Brain pericyte (primary cell): ENCODE measurements around the gene GPR137B.
A peak's percentile ranks its signal among the peaks of the same experiment; 100 is the strongest.
"Not testable (repeated sequence)": the region's sequence is repeated elsewhere in the genome, so short reads cannot be mapped to it uniquely, and the experiment has no call there.

Experiments used
- DNase-seq: peaks from one replicate; pipeline ENCODE4 v3.0.0-alpha.2; 2012; ENCODE audit warnings: low read depth, low spot score

The GPR137B gene

GRCh38 chr1:236159704-236160539, 17.6 kb downstream of the GPR137B start:
- no peak for DNase-seq

DNA sequence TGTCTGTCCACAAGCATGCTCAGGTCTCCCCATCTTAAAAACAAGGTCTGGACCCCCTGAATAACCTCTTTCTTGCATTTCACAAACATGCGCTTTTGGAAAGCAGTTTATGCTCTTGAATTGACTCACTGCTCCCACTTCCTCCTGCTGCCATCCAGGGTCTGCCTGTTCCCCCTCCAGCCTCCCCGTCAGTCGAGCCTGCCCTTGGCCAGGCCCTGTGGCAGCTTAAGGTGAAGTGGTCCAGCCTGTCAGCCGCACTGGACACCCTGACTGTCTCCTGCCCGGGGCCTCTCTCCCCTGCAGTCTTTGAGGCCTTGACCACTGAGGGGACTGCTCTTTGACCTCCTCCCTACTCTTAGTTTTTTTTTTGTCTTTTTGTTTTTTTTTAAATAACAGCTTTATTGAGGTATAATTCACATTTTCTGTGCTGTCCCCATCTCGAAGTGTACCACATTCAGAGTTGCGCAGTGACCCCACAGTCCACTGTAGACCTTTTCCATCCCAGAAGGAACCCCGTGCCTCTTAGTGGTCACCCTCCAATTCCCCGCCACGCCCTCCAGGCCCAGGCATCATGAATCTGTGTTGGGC, 18.3 kb downstream of the GPR137B start:
- no peak for DNase-seq

DNA sequence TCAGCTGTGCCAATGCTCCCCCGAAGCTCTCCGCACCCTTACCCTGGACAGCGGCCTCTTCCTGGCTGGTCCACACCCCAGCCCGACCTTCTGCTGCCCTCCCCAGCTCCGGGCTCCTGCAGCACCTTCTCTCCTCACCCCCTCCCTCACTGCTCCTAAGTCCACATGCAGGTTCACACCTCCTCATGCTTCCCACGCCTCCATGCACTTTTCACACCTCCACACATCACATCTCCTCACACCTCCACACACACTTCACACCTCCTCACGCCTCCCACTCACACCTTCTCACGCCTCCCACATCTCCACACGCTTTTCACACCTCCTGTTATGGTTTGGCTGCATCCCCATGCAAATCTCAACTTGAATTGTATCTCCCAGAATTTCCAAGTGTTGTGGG, 18.9 kb downstream of the GPR137B start:
- no peak for DNase-seq

- not testable (repeated sequence) for DNase-seq
Measured at GRCh38 chr1:236161755-236162154, 19.4 kb downstream of the GPR137B start.

- DNase-seq: no peak
Measured at GRCh38 chr1:236163463-236164153, 21.3 kb downstream of the GPR137B start.

DNA sequence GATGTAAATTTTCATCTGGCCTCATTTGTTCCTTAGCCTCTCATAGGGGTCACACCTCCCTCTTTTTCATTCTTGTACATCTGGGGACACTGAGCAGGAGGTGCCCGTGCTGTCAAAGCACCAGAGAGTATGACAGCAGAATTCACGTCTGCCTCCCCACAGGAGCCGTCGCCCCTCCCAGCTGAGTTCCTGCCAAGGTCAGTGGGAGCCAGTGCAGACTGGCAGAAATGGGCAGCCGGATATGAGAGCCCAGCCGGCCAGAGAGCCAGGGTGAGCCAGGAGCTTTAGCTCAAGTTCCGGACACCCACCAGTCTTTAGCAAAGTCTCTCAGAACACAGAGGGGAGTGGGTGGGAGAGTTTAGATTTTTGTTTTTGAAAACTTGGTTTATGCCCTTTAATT, 21.9 kb downstream of the GPR137B start:
- no peak for DNase-seq

DNA sequence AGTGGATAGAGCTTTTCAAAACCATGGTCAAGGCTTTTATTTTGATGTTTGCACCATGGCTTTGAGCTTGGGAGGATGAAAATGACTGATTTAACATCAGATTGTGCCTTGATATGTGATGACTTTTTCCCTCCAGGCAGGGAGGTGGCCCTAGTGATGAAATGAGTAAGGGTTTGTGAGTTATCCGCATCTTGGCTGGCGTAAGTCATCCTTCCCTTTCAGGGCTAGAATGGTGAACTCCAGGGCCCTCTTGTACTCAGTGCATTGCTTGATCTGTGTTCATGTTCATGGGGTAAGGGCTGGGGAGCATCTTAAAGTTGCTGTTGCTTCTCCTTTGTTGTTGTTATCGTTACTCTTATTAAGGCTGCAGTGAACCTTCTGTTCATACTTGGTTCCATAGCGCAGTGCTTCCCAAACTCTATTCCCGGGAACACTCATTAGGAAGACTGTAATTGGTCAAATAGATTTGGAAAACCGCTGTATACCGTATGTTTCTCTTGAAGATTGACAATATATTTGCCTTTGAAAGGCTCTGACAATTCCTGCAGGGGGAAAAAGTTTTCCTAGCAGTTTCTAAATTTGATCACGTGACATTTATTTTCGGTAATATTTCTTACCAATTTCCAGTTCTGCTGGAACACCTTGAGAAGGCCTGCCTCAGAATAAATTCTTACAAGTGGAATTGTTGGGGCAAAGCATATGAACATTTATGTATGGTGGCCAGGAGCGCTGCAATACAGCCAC, 23.1 kb downstream of the GPR137B start:
- DNase-seq: no peak

DNA sequence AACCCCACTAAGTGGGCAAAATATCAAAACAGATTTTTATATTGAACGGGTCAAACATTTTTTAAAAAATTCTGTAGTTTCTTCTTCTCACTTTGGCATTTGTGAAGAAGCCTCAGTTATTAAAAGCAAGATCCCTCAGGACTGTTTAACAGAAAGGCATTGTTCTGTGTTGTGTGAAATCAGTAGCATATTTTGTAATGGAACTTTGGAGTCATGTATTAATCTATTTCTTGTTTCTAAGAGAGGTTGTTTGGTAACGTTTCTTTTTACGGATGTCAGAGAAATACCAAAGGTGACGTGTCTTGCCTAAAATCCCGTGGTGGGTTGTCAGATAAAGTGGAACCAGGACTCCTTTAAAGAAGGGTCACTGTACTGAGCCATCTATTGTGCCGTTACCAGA, 23.7 kb downstream of the GPR137B start:
- no peak for DNase-seq

- no peak for DNase-seq
Measured at GRCh38 chr1:236167154-236167553, 24.8 kb downstream of the GPR137B start.

GRCh38 chr1:236167578-236167977, 25.2 kb downstream of the GPR137B start:
- DNase-seq: no peak

DNA sequence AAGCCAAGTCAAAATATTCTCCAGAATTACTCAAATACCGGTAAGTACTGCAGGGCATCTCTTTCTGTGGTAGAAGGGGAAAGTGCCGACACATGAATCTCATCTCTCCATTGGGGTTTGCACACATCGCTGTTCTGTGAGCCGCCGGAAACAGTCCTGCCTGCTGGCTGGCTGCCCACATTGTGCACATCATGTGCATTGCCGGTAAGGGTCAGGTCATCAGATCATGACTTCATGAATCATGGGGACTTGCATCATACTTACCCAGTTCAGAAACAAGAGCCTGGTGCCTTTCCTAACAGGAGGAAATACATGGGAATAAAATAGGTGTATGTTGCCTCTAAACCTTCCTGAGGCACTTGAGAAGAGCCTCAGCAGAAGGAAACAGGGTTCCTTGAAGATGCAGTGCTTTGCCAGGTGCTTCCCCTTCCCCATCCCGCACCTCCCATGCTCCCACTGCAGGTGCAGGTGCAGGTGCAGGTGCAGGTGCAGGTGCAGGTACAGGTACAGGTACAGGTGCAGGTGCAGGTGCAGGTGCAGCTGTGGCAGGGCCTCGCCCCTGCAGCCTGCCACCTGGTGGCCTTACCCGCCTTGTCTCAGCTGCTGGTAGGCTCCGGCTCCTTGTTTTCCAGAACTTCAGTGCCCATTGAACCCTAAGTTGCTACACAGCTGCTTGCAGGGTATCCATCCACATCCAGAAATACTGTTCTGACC, 26.5 kb downstream of the GPR137B start:
- DNase-seq: peak; percentile 29

DNA sequence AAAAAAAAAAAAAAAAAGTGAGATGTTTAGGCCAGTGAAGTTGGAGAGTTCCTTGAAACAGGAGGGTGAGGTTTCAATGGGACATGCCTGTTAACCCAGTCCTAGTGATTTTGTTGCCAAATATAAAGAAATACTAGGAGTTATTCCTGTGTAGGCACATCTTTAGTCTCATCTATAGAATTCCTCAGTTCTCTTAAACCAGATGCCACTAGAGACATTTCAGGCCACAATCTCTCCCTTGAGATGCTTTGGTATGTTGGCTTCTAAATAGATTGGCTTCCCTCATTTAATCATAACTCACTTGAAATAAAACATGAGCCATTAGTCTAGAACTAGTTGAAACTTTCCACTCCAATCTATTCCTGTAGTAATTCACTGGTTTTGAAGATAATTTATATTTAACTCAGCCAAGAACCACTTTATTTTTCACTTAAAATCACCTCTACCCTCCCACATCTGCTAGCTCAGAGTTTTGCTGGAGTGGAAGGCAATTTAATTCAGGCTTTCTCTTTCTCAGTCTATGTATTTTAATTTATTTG, 29.8 kb downstream of the GPR137B start:
- no peak for DNase-seq

DNA sequence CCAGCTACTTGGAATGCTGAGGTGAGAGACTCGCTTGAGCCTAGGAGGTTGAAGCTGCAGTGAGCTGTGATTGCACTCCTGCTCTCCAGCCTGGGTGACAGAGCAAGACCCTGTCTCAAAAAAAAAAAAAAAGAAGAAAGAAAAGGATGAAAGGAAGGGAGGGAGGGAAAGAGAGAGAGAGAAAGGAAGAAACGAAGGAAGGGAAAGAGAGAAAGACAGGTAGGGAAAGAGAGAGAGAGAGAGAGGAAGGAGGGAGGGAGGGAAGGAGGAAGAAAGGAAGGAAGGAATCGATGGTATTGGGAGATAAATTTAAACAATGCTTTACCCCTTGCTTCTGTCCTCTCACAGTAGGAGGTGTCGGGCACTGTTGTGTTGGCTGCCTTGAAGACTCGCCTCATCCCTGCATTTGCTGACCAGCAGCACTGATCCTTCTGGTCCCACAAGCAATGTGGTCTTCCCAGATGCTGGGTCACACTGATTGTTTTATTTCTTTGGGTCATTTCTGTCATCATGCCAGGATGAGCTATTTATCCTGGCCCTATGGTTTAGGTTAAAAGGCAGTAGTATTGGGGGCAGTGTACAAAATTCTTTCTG, 30.9 kb downstream of the GPR137B start:
- DNase-seq: no peak

GRCh38 chr1:236175642-236176336, 33.5 kb downstream of the GPR137B start:
- no peak for DNase-seq

DNA sequence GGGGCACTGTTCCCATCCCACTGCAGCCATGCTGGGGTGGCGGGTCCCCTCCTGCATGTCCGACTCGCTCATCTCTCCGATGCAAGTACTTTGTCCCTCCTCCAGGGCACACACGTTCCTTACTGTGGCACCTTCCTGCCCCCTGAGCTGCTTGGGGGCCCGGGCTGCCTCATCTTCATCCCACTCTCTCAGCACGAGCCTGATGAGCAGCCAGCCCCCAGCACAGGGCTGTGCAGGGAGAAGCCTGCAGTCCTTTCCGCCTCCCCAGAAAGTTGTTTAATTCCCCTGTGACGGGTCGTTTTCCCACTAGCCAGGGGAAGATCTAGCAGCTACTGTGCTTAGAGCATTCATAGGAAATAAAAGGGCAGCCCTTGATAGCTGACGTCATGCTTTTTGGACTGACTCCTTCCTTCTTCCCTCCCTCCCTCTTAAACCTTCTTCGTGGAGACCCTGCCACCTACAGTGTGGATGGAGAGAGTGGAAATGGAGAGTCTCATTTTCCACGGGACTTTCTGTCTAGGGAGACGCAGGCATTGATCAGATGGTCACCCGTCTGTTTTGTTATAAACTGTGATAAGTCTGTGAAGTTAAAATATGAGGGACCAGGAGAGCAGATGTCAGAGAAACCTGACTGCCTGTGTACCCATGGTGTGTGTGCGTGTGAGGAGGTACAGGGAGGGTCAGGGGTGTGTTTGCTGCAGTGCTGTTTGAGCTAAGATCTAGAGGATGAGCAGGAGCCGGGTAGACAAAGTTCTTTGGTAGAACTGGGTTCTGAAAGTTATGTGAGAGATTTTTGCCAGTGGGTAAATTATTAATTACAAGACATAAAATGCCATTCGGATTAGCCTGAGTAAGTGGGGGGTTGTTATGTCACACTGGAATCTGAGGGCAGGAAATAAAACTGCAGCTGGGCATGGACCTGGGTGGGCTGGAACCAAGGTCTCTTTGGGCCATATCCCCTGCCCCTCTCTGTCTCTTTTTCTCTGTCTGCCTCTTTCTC, 34.3 kb downstream of the GPR137B start:
- DNase-seq: no peak

DNA sequence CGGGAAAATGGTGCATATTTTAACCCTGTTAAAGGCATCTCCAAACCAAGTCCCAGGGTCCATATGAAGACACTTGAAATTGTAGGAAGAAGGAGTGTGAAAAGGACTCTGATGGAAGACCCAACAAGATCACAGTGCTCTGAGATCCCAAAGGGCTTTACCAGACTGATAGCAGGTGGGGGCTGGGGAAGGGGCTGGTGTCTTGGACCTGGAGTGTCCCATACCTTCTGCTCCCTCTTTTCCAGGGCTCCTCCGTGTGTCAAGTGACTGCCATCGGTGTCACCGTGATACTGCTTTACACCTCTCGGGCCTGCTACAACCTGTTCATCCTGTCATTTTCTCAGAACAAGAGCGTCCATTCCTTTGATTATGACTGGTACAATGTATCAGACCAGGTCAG, 37.3 kb downstream of the GPR137B start:
- DNase-seq: no peak

DNA sequence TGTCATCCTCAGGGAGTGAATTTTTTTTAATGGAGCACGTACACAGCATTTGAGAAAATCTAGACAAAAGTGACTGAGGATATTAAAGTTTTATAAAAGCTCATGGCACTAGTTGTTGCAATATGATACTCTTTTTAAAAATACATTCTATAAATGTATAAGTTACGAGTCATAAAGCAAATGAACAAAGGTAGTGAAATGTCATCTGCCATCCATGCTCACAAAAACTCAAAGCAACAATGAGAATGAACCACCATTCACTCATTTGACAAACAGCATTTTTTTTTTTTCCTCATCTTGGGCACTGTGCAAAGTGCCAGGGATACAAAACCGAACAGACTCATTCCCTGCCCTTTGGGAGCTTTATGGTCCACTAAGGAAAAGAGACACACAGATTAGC, 38.7 kb downstream of the GPR137B start:
- DNase-seq: no peak

DNA sequence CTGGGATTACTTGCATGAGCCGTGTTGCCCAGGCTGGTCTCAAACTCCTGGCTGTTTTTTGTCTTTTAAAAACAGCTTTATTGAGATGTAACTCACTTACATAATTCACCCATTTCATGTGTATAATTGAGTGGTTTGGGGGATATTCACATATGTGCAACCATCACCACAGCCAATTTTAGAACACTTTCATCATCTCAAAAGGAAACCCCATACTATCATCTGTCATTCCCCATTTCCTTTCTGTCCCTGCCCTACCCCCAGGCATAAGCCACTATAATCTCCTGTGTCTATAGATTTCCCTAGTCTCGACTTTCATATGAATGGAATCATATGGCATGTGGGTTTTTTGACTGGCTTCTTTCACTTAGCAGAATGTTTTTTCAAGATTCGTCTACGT, 43.3 kb downstream of the GPR137B start:
- DNase-seq: no peak

DNA sequence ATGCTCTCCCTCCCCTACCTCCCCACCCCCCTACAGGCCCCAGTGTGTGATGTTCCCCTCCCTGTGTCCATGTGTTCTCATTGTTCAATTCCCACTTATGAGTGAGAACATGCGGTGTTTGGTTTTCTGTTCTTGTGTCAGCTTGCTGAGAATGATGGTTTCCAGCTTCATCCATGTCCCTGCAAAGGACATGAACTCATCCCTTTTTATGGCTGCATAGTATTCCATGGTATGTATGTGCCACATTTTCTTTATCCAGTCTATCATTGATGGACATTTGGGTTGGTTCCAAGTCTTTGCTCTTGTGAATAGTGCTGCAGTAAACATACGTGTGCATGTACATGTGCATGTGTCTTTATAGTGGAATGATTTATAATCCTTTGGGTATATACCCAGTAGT, 44.1 kb downstream of the GPR137B start:
- not testable (repeated sequence) for DNase-seq
